ENCODE data around the gene KLHDC2.
"Not testable (repeated sequence)": the region's sequence is repeated elsewhere in the genome, so short reads cannot be mapped to it uniquely, and the experiment has no call there.

KLHDC2 gene, protein sequence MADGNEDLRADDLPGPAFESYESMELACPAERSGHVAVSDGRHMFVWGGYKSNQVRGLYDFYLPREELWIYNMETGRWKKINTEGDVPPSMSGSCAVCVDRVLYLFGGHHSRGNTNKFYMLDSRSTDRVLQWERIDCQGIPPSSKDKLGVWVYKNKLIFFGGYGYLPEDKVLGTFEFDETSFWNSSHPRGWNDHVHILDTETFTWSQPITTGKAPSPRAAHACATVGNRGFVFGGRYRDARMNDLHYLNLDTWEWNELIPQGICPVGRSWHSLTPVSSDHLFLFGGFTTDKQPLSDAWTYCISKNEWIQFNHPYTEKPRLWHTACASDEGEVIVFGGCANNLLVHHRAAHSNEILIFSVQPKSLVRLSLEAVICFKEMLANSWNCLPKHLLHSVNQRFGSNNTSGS

DNA sequence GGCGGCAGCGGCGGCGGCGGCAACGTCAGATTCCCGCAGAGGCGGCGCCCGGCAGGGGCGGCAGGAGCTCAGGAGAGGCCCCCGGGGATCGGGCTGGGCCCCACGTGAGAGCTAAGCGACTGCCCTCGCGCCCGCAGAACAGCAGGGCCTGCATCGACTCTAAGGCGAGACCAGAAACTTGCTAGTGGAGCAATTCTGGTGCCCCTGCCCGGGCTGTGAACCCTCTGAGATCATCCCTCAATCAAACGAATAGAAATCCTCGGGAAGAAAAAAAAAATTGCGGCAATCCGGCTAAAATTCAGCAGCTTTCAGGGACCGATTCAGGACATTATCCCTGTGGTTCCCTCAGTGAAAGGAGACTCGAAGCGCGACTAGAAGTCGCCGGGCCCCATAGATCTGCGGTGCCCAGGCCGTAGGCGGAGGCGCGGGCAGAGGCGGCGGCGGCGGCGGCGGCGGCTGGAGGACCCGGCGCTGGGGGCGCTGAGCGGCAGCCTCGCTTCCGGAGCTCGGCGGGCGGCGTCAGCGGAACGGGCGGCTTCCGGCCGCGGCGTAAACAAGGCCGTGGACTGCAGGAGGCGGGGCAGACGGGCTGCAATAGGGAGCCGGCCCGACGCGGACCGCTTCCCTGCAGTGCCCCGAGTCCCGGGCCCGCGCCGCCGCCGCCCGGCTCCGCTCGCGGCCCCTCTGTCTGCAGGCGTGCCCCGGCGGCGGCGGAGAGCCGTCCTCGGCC, at the start of gene KLHDC2:
TSS of gene KLHDC2 (plus strand) at position 583 of the 730 bp plus-strand sequence. CDS start 316 bp downstream, outside the sequence.
- peak; percentile 74 to 87 for DNase-seq (ENCODE audit: low read depth in 2 of 2)

DNA sequence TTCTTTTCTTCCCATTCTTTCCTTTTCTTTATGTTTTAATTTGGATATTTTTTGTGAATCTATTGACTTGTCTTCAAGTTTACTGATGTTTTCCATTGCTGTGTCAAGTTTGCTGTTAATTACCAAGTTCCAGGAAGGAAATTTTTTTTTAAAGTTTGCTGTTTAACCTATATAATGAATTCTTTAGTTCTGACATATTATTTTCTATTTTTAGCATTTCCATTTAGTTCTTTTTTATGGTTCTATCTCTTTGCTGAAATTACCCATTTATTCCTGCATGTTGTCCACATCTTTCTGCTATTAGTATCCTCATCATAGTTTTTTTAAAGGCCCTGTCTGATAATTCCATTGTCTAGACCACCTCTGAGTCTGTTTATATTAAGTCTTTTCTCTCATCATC, 47.2 kb upstream of the KLHDC2 start:
- DNase-seq (ENCODE audit: low read depth in 2 of 2) = no peak

DNA sequence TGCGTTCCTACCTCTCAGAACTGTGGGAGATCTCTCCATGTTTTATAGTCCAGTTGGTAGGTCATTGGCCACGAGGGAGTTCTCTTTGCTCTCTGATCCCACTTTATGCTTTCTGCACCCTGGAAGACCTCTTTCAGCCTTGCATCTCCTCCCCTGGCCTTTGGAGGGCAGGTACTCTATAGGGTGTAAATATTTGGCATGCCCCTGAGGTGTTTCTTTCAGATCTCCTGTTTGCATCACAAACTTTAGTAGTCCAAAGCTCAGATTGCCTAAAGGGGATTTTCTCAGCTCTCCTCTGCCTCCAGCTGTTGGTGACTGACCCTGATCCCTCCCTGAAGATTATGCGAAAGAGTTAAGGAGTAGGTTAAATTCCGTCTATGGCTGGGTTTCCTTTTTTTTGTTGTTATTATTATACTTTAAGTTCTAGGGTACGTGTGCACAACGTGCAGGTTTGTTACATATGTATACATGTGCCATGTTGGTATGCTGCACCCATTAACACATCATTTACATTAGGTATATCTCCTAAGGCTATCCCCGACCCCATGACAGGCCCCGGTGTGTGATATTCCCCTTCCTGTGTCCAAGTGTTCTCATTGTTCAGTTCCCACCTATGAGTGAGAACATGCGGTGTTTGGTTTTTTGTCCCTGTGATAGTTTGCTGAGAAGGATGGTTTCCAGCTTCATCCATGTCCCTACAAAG, 46.1 kb upstream of the KLHDC2 start:
- DNase-seq (ENCODE audit: low read depth in 2 of 2) = not testable (repeated sequence)

DNA sequence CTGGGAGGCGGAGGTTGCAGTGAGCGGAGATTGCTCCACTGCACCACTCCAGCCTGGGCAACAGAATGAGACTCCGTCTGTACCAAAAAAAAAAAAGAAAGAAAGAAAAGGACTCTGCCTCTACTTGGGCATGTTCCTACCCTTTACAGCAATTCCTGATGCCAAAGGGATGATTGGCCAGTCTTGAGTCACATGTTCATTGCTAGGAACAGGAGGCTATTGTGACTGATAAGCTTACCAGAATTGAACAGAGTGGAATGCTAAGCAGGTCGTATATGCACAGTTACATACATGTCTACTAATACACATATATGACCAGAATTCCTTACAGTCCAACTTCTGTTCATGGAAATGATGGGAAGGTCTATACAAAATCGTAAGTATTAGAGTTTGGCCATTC, 40.8 kb upstream of the KLHDC2 start:
- no peak for DNase-seq (ENCODE audit: low read depth in 2 of 2)

DNA sequence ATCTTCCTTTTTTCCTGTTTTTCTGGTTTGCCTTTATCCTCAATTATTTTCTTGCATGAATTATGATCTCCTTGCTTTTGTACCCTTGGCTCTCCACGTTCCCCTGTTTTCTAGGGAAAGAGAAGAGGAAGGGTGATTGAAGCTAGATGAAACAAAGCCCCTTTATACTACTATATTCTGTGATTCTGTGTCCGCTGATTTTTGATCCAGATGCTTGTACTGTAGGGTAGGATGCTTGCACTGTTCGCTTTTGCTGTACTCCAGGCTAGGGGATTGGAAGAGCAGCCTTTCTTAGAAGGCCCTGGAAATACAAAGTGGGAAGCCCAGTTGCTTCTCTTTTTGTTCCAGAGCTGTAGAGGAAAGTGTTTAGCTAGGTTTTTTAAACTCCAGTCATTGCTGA, 35.1 kb upstream of the KLHDC2 start:
- DNase-seq (ENCODE audit: low read depth in 2 of 2) = no peak

DNA sequence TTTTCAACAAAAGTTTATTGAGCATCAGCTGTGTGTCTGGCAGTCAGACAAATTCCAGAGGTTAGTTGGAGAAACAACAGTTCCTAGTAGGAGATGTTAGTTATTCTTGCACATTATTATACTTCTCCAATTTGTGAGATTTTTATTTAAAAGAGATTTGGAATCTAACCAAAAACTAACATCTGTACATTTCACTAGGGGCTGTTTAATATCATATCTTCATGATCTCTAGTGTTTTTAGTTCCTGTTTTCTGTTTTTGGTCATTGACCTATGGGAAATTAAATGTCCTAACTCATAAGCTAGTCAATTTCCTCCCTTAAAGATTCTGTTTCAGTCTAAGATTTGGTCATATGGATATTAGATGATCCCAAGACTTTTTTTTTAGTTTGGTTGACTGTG, 34.1 kb upstream of the KLHDC2 start:
- DNase-seq (ENCODE audit: low read depth in 2 of 2) = no peak

DNA sequence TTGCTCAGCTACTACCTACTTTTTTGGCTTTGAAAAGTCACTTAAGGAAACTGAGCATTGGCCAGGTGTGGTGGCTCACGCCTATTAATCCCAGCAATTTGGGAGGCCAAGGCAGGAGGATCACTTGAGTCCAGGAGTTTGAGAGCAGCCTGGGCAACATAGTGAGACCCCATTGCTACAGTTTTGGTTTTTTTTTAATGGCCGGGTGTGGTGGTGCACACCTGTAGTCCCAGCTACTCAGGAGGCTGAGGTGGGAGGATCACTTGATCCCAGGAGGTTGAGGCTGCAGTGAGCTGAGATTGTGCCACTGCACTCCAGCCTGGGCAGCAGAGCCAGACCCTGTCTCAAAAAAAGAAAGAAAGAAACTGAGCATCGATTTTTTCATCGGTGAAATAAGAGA, 32.3 kb upstream of the KLHDC2 start:
- DNase-seq (ENCODE audit: low read depth in 2 of 2) = not testable (repeated sequence)

DNA sequence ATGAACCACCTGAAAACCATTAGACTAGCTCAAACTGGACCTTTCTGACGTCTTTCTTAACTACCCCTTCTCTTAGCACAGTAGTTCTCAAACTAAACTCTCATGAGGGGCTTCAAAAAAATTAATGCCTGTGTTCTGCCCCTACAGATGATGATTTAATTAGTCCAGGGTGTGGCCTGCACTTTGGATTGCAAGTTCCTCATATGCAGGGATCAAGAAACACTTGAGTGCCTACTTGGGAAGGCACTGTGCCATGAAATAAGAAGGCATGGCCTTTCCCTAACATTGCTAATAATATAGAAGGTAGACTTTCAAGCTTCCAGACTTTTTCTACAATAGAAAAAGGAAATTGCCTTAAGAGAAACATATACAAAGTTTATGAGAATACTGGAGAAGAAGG, 22.8 kb upstream of the KLHDC2 start:
- no peak for DNase-seq (ENCODE audit: low read depth in 2 of 2)

DNA sequence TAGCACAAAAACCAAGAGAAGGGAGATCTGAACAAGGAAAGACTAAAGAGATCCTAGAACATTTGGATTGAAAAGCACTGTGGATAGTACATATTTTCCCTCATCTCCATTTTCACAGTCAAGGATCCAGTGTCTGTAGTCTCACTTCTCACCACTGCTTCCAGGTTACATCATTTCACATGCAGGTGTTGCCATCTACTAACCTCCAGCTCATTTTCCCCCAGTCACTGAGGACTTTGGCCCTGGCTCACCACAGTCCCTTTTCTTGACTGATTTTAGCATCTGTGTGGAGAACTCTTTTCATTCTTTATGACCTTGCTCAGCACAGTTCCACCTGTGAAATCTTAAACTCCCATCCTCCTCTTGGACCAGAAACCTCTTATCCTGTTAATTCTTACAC, 21.5 kb upstream of the KLHDC2 start:
- DNase-seq (ENCODE audit: low read depth in 2 of 2) = not testable (repeated sequence)

DNA sequence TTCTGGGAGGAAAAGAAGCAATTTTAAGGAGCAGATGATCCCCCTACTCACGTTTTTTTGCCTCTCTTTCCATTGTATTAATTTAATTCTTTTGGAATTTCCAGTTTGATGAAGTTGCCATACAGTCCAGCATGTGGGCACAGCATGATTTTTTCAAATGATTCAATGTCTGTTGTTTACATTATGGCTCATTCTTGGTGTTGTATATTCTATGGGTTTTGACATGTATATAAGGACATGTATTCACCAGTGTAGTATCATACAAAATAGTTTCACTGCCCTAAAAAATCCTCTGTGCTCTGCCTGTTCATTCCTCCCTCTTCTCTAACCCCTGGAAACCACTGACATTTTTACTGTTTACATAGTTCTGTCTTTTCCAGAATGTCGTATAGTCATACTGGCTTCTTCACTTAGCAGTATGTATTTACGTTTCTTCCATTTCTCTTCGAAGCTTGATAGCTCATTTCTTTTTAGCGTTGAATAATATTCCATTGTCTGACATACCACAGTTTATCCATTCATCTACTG, 13.3 kb upstream of the KLHDC2 start:
- DNase-seq (ENCODE audit: low read depth in 2 of 2) = no peak

DNA sequence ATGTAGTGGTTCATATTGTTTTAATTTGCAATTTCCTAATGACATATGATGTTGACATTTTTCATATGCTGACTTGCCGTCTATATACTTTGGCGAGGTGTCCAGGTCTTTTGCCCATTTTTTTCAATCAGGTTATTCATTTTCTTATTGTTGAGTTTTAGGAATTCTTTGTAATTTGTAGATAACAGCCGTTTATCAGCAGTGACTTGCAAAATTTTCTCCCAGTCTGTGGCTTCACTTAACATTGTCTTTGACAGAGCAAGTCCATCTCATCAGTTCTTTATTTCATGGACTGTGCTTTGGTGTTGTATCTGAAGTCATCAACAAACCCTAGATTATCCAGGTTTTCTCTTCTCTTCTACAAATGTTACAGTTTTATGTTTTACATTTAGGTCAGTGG, 12.6 kb upstream of the KLHDC2 start:
- DNase-seq (ENCODE audit: low read depth in 2 of 2) = no peak

DNA sequence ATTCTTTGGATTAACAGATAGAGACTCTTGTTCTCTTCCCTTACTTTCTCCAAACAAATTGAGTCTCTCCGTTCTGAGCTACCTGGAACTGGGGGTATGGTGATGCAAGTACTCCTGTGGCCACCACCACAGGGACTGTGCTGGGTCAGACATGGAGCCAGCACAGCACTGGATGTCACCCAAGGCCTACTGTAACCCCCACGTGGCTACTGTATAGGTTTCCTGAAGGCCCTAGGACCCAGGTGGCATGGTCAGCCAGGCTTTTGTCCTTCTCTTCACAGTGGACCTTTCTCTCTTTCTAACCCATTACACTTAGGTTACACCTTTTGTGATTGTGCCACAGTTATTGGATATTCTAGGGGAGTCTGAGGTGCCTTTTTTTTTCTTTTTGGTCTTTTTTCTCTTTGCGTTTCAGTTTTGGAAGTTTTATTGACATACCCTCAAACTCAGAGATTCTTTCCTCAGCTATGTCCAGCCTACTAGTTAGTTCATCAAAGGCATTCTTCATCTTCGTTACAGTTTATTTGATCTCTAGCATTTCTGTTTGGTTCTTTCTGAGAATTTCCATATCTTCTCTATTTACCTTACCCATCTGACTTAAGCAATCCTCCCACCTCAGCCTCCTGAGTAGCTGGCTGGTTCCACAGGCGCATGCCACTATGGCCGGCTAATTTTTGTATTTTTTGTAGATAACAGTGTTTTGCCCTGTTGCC, 6.0 kb upstream of the KLHDC2 start:
- DNase-seq (ENCODE audit: low read depth in 2 of 2) = no peak

DNA sequence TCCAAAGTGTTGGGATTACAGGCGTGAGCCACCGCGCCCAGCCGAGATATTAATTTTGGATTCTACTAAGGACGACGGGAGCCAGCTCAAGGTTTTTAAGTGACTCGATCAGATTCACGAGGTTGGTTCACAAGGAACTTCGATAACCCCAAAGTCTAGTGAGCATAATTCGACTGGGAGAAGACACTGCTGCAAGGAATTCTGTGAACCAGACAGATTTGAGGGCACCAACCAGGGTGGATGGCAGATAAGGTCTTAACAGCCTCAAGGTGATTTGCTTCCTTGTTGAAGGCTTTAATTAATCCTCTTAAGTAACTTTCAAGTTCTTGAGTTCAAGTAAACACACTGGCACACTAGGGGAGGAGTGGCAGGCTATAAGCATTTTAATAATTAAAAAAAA, 1.1 kb upstream of the KLHDC2 start:
- DNase-seq (ENCODE audit: low read depth in 2 of 2) = no peak

DNA sequence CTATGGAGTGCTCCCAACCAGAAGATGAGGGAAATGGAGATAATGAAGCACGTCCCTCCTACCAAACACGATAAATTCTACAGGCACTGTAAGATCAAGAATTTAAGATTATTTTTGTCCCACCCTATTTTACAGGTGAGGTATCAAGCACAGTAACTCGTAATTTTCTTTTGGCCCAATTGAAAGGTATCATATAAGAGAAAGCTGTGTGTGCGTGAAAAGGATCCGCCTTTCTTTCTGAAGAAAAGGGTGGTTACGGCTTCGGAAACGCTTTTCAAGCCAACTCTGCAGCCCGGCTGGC, 733 bp upstream of the KLHDC2 start:
- DNase-seq (ENCODE audit: low read depth in 2 of 2) = no peak

DNA sequence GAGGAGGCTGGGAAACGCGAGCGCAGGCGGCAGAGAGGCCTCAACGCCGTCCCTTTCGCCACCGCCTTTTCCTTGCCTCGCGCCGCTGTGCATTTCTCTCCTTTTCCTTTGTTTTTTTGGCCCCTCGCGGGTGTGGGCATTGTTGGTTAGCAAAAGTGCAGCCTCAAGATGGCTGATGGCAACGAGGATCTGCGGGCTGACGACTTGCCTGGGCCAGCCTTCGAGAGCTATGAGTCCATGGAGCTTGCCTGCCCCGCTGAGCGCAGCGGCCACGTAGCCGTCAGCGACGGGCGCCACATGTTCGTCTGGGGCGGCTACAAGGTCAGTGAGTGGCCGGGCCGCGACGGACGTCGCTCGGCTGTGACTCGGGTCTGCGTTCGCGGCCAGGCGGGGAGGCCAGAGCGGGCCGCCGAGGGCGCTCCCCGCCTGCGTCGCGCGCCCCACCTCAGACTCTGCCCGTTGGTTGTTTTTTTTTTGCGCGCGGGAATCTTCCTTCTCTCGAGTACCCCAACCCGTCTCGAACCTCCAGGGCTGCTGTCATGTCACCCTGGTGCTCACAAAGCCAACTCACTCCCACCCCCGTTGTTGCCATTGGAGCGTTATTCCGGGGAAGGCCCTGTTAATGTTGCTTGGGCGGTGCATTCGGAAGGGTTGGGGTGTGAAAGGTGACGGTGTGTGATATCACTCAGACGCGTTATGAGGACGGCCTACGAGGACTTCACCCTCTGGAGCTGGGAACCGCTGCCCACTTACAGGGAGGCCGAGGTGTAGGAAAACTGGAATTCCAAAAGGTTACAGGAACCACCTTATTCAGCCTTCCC, 558 bp downstream of the KLHDC2 start:
- peak; percentile 74 to 75 for DNase-seq (ENCODE audit: low read depth in 2 of 2)

DNA sequence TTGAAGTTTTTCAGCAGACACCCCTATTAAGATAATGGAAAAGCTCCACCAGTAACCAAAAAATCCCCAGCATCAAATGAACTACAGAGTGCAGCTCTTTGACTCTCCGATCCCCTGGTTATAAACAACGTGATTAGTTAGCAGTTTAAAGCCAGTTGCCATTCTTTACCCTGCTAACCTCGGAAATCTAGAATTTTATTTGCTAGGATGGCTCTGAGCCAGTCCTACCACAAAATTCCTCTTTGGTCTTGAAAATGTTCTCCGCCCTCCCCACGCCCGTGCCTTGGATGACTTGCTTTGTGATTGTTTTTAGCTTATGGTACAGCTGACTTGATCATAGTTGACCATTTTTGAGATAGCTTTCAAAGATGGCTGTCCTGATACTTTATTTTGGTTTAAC, 1.2 kb downstream of the KLHDC2 start:
- DNase-seq (ENCODE audit: low read depth in 2 of 2) = no peak

DNA sequence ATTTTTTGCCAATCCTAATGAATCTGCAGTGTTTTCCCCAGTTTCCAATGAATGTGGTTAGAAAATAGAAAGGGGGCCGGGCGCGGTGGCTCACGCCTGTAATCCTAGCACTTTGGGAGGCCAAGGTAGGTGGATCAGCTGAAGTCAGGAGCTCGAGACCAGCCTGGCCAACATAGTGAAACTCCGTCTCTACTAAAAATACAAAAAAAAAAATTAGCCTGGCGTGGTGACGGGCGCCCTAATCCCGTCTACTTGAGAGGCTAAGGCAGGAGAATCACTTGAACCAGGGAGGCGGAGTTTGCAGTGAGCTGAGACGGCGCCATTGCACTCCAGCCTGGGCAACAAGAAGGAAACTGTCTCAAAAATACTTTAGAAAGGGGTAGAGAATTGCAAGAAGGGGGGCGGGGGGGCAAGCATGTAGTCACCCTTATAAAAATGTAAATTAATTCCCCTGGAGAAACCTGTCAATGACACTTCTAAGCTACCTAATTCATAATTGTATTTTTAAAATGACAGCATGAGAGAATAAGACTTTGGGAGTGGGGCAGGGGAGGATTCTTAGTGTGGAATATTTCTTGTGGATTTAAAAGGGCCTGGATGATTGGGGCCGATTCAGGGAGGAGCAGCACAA, 1.7 kb downstream of the KLHDC2 start:
- DNase-seq (ENCODE audit: low read depth in 2 of 2) = no peak

DNA sequence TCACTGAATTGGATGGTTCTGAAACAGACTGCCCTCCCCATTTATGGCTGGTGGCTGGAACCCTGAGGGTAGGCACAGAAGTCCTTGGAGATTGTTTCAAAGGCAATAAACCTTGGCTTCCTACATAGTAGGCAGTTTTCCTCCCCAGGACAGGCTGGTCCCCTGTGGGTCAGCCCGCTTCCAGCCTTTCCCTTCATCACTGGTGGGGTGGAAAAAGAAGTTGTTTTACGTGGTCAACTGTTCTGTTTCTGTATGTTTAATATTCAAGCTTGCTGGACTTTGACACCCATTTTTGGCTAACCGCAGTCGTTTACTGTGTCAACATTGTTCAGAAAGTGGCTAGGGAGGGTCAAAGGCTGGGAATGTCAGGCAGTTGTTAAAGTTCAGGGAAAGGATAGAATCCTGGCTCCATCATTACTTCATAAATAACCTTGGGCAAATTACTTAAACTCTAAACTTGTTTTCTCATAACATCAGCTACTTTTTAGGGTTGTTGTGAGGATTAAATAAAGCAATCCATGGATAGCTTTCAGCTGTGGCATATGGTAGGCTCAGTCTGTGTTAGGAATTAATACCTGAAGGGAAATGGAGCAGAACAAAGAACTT, 2.4 kb downstream of the KLHDC2 start:
- DNase-seq (ENCODE audit: low read depth in 2 of 2) = no peak

DNA sequence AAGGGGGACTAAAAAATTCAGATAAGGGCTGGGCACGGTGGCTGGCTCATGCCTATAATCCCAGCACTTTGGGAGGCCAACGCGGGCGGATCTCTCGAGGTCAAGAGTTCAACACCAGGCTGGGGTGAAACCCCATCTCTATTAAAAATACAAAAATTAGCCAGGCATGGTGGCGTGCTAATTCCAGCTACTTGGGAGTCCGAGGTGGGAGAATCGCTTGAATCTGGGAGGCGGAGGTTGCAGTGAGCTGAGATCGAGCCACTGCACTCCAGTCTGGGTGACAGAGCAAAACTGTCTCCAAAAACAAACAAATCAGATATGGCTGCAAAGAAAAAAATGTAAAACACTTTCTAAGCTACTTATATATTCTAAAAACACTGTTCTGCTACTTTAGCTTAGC, 3.7 kb downstream of the KLHDC2 start:
- not testable (repeated sequence) for DNase-seq (ENCODE audit: low read depth in 2 of 2)

DNA sequence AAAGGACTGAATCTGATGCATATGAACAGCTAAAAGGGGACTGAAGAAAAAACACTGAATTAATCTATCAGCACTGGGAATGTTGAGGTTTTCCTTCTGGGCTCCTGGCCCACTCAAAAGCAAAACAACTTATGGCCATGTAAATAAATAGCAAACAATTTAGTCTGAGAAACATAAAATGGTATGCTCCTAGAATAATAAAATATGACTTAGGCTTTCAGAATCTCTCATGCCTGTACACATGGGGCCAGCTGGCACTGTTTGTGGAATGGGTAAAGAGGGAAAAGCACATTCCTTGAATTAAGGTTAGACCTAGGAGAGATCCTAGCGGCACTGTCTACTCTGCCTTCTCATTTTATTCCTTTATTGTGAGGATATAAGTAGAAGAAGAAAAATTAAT, 6.2 kb downstream of the KLHDC2 start:
- no peak for DNase-seq (ENCODE audit: low read depth in 2 of 2)

Data from stimulated activated CD4-positive, alpha-beta T cell treated with anti-CD3 and anti-CD28 coated beads, Interleukin-15, amount 100 ng/mL, for 48 hours (primary cell).